NCI-H1694 (cell line): ENCODE data around the gene GFPT1.

ENCODE experiments used
- DNase-seq: peaks from one replicate; lab custom pipeline; 2025; lab: John Stamatoyannopoulos, UW

Gene GFPT1

GRCh38 chr2:69291004-69291650 is 95.9 kb downstream of the GFPT1 start:
- DNase-seq, result no peak

DNA sequence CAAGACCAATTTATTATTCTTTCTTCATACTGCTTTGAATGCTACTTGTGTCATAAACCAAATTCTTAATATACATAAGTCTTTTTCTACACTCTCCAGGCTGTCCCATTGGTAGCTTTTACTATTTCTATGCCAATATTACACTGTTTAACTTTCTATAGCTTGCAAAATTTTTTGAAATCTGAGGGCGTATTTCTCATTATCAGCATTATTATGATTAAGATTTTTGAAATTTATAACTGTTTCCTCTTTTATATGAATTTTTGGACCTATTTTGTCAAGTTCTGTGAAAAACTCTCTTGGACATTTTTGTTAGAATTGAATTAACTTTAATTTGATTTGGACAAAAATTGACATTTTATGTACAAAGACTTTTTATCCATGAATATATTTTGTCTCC is 98.6 kb downstream of the GFPT1 start:
- no peak for DNase-seq

GRCh38 chr2:69287544-69287943 is 99.5 kb downstream of the GFPT1 start:
- DNase-seq, result no peak

DNA sequence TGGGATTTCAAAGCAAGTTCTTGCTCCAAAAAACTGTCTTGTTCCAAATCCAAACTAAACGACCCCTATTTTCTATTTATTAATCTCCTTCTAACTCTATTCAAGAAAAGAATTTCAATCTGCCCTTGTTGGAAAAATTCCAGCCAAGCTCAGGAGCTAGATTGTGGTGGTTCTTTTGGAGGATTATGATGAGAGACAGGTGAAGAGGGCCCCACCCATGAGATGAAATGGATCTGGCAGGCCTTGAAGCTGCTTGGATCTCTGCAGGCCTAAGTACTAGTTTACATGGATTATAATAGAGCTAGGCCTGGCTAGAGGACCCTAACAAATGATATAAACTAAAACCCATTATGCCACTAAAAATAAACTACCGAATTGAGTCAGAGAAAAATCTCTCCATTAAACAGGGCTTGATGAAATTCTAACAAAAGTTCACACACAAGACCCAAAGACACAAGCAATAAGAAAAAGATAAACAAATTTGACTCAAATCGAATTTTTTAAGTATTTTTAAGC is 101.6 kb downstream of the GFPT1 start:
- no peak for DNase-seq

- DNase-seq, result no peak
Measured at GRCh38 chr2:69280796-69281412, 106.1 kb downstream of the GFPT1 start.

DNA sequence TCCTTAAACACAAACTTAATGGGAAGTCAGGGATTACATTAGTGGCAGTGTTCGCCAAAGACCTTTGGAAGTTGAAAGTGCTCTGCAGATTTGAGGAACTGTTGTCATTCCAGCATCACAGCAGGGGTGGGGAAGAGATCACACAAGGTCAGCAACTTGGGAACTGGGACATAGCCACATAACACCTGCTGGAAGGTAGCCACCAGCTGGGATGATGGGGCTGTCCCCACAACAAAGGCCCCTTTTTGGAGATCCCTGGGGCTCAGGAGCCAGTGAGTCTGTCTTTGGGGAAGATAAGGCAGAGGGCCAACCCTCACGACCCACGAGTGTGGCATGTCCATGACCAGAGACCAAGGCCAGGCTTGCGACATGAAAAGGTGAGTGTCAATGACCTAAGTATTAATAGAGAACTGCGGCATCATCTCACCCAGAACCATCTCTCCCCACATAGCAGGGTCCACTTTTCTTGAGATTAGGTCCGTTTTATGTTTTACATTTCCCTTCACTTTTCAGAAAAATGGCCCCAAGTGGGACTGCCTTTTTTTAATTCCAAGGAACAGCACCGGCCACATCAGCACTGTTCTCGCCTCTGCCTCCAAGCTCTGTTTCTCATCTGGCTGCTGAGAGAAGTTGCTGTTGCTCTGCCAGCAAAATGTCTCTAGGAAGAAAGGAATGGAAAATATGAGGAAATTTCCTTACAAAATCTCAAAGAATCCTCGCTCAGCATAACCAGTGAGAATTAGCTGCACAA is 106.9 kb downstream of the GFPT1 start:
- DNase-seq, result no peak

GRCh38 chr2:69279211-69279610 is 107.8 kb downstream of the GFPT1 start:
- no peak for DNase-seq

GRCh38 chr2:69278366-69278765 is 108.7 kb downstream of the GFPT1 start:
- no peak for DNase-seq

DNA sequence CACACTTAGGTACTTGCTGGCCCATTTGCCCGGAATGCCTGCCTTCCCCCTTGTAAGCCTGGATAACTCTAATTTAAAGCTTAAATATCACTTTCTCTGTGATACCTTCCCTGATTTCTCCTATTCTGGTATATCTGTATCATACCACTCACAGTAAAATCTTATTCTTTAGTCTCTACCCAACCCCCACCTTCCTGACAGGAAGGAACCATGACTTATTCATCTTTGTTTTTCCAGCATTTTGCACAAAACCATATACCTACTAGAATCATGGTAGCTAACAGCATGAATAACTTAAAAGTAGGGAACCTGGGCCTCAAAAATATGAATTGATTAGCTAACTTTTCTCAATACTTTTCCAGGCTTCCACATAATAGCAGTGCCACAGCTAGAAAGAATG is 111.5 kb downstream of the GFPT1 start:
- no peak for DNase-seq

- DNase-seq, result no peak
Measured at GRCh38 chr2:69272803-69273471, 114.1 kb downstream of the GFPT1 start.

GRCh38 chr2:69271831-69272257 is 115.2 kb downstream of the GFPT1 start:
- DNase-seq, result no peak
